Fibroblast of the aortic adventitia (primary cell): ENCODE measurements around the gene TMEM95. TPM values are rescaled to one million over a fixed set of nuclear protein-coding genes. Genes with fewer than 3 reads are reported as not detected.

Experiments used
- DNase-seq: peaks from one replicate; pipeline ENCODE4 v3.0.0-alpha.2; 2010; ENCODE audit warnings: low read depth
- H3K4me3 ChIP-seq: 2 replicates; pipeline ENCODE4 v1.5.1; 2011; ENCODE audit warnings: low read depth, mild to moderate bottlenecking, control low read depth, low read length, moderate library complexity
- CTCF ChIP-seq: IDR thresholded peaks from 2 replicates; pipeline ENCODE4 v1.5.1; 2011; ENCODE audit warnings: mild to moderate bottlenecking, low read length, control low read depth, inconsistent platforms; ENCODE audit not compliant: insufficient read depth
- total RNA-seq: library from RNA; depleted of rRNA; stranded (reverse); fragments of >200 nt; gene quantifications from 2 replicates; pipeline ENCODE4 v1.2.3, GENCODE V29; 2012; ENCODE audit warnings: low replicate concordance

The TMEM95 gene
- total RNA-seq, 1 donor, result not detected

DNA sequence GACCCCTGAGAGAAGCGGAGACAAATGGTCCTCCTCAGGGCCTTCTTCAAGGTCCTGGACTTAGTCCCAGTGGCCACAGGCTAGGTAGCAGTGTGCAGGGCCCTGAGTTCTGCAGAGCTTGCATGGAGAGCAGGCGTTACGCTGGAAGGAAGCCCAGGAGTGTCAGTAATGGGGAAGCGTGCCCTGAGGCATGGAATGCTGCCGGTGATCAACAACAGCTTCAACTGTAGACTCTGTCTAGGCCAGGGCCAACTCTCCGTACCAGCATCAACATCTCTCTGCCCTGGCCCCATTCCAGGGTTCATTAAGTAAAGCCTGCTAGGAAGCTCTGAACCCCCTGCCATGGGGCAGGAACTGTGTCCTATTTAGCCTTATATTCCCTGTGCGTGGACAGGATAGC is 25.4 kb downstream of the TMEM95 start:
- TF ChIP-seq CTCF, result no peak
- no peak overlapping the region for H3K4me3 ChIP-seq
- DNase-seq, result peak; percentile 74

- H3K4me3 ChIP-seq, result peak within 1 kb of the TSS; percentile 25
- no peak for DNase-seq
- TF ChIP-seq CTCF, result no peak
Measured at GRCh38 chr17:7380855-7381683, 26.1 kb downstream of the TMEM95 start, which contains the start of gene TNK1. TNK1 (plus strand) TSS chr17:7381089; CDS start chr17:7382927, 1,838 bp downstream.

- no peak for TF ChIP-seq CTCF
- no peak for DNase-seq
- no peak overlapping the region for H3K4me3 ChIP-seq
Measured at GRCh38 chr17:7382901-7383300, 27.9 kb downstream of the TMEM95 start.

DNA sequence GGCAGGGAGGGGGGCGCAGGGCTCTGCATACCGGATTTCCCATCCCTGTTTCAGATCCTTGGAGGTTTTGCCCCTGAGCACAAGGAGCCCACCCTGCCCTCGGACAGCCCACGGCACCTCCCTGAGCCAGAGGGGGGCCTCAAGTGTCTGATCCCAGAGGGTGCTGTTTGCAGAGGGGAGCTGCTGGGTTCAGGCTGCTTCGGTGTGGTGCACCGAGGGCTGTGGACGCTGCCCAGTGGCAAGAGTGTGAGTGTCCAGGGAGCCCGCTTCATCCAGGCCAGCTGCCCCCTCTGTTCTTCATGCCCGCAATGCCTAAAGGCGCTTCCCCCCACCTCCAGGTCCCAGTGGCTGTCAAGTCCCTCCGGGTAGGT is 28.4 kb downstream of the TMEM95 start:
- no peak for DNase-seq
- TF ChIP-seq CTCF, result no peak
- no peak overlapping the region for H3K4me3 ChIP-seq

DNA sequence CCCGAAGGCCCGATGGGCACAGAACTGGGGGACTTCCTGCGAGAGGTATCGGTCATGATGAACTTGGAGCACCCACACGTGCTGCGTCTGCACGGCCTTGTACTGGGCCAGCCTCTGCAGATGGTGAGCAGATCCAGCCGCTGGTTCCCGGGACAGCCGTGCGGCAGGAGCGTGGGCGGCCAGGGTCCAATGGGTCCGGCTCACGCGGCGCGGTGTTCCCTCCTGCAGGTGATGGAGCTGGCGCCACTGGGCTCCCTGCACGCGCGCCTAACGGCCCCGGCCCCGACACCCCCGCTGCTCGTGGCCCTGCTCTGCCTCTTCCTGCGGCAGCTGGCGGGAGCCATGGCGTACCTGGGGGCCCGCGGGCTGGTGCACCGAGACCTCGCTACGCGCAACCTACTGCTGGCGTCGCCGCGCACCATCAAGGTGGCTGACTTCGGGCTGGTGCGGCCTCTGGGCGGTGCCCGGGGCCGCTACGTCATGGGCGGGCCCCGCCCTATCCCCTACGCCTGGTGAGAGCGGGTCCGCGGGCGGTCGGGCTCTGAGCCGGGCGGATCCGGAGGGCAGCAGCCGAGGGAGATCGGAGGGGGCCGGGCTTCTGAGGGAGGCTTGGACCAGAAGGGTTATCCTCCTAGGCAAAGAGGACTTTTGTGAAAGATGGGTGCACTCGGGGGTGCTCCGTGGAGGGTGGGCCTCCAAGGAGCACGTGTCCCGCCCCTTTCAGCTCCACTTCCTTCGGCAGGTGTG is 29.0 kb downstream of the TMEM95 start:
- no peak for TF ChIP-seq CTCF
- H3K4me3 ChIP-seq, result peak overlapping the region; percentile 52
- no peak for DNase-seq

- no peak overlapping the region for H3K4me3 ChIP-seq
- no peak for DNase-seq
- TF ChIP-seq CTCF, result no peak
Measured at GRCh38 chr17:7384489-7385081, 29.6 kb downstream of the TMEM95 start.
